Pancreas (tissue), 10 donors: Measurements from ENCODE around the gene GPC6. TPM values are rescaled to one million over a fixed set of nuclear protein-coding genes. Genes with fewer than 3 reads are reported as not detected.

Source experiments
- ATAC-seq, 4 donors: fragments of 200-7000 bp; cut with Tn5 transposase; one replicate each; pipeline versions ENCODE4 v1.8.0 to v1.9.1; 2020; ENCODE audit warnings: mild to moderate bottlenecking in 4 of 4, moderate library complexity in 4 of 4
- DNase-seq, 6 donors: peaks; one replicate each; pipeline ENCODE4 v3.0.0-alpha.2; 2020
- FAIRE-seq: peaks from 2 replicates; lab custom pipeline; 2012; peaks lifted over from hg19 to GRCh38; lab: Jason Lieb, UNC
- H3K27ac ChIP-seq, 4 donors: fragments of 200-600 bp; sonication (generic); 1 replicate in 3 of 4; 2 replicates in 1 of 4; pipeline versions ENCODE4 v1.5.0 to v1.8.0; 2020
- H3K27me3 ChIP-seq, 4 donors: fragments of 200-600 bp; one replicate each; pipeline ENCODE4 v1.8.0; 2021
- H3K36me3 ChIP-seq, 3 donors: fragments of 200-600 bp; sonication (generic) in 1 of 3; one replicate each; pipeline versions ENCODE4 v1.5.0 to v1.8.0; 2020 to 2021
- H3K4me1 ChIP-seq, 3 donors: fragments of 200-600 bp; one replicate each; pipeline ENCODE4 v1.8.0; 2021
- H3K4me3 ChIP-seq, 4 donors: fragments of 200-600 bp; sonication (generic) in 2 of 4; one replicate each; pipeline versions ENCODE4 v1.5.0 to v1.8.0; 2020 to 2021
- H3K9me3 ChIP-seq, 4 donors: fragments of 200-600 bp; one replicate each; pipeline ENCODE4 v1.8.0; 2021
- WGBS, 2 donors: extraction: QIAGEN DNeasy Blood & Tissue Kit; methylation state at CpG; one replicate each; pipeline ENCODE4 v1.1.7; 2013; 5-methylcytosine and 5-hydroxymethylcytosine counted together
- intact Hi-C, 3 donors: fragments of 100-400 bp; cut with DNase I; formaldehyde crosslinking; loops; one replicate each; pipeline versions ENCODE4 v1.11.1 to v1.14.2; 2022
- polyA plus RNA-seq, 2 donors: library from polyadenylated mRNA; stranded (reverse); fragments of 200-250 nt; gene quantifications; one replicate each; pipeline ENCODE4 v1.2.3, GENCODE V29; 2013
- total RNA-seq, 6 donors: library from RNA; stranded (reverse); fragmentation: NEBNext Ultra II Directional in 4 of 6; extraction: Animal tissue kit (Norgen Biotek cat#: 25700) in 4 of 6; gene quantifications; one replicate each; pipeline versions ENCODE4 v1.2.1 to v1.2.4, GENCODE V29; 2021 to 2023
- TF ChIP-seq, protein P1 (sequence below), 4 donors: fragments of 200-600 bp; sonication (generic) in 3 of 4; IDR thresholded peaks; one replicate each; pipeline versions ENCODE4 v1.5.0 to v1.8.0; 2021; ENCODE audit warnings: antibody characterized with exemption in 4 of 4
- donor health status: healthy with polysubstance abuse.
- donor health status: DM: no; HTN: no; CAD: no; lungs with moderate emphysema.
- donor health status: DM: no; HTN: no; CAD: no.
- donor health status: control.
- donor health status: control.
- donor health status: Bipolar disorder and iron deficiency.
- donor health status: DM: yes; HTN: yes; CAD: no.
- donor health status: DM: no; HTN: no; CAD: no.
- donor health status: DM: no; HTN: no; CAD: no.
- donor health status: DM: yes; HTN: yes; CAD: no.

The GPC6 gene
- total and polyA plus RNA-seq, 8 donors: 0.23 to 3.3 (median 1.2) TPM

DNA sequence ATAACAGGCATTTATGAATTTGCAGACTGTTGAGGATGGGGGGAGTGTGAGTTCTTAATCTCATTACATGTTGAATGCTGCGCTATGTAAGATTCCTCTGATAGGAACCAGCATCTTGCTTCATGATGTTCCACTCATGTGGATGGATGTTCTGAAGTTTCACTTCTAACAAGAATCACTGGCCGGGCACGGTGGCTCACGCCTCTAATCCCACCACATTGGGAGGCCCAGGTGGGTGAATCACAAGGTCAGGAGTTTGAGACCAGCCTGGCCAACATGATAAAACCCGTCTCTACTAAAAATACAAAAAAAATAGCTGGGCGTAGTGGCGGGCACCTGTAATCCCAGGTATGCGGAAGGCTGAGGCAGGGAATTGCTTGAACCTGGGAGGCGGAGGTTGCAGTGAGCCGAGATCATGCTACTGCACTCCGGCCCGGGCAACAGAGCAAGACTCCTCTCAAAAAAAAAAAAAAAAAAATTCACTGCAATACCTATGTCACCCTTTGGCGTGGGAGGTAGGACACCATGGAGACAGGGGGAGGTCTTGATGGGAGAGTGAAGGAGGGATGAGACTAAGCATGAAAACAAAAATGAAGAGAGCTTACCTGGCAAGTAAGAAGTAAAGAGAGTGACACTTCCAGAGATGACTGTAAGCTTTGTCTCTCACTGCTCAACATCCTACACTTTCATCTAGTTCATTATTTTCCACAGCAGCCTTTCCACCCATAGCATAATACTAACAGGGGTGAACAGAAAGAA lies 1119.8 kb downstream of the GPC6 start:
- intact Hi-C loops: no loop called here
- no peak for FAIRE-seq
- H3K27ac ChIP-seq: no peak overlapping the region
- ATAC-seq: no peak
- TF ChIP-seq, protein P1, sequence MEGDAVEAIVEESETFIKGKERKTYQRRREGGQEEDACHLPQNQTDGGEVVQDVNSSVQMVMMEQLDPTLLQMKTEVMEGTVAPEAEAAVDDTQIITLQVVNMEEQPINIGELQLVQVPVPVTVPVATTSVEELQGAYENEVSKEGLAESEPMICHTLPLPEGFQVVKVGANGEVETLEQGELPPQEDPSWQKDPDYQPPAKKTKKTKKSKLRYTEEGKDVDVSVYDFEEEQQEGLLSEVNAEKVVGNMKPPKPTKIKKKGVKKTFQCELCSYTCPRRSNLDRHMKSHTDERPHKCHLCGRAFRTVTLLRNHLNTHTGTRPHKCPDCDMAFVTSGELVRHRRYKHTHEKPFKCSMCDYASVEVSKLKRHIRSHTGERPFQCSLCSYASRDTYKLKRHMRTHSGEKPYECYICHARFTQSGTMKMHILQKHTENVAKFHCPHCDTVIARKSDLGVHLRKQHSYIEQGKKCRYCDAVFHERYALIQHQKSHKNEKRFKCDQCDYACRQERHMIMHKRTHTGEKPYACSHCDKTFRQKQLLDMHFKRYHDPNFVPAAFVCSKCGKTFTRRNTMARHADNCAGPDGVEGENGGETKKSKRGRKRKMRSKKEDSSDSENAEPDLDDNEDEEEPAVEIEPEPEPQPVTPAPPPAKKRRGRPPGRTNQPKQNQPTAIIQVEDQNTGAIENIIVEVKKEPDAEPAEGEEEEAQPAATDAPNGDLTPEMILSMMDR (IDR thresholded peaks at IDR 0.05): no peak
- no peaks in the 10 kb centered on the region for H3K4me1 ChIP-seq
- no peak for DNase-seq
- WGBS, 2 donors: 91 to 96% methylated on average over 13 of the region's 13 CpGs
- H3K36me3 ChIP-seq: no peaks in the 10 kb centered on the region
- no peak overlapping the region for H3K4me3 ChIP-seq
- H3K27me3 ChIP-seq: no peaks in the 10 kb centered on the region
- H3K9me3 ChIP-seq: no peaks in the 10 kb centered on the region

DNA sequence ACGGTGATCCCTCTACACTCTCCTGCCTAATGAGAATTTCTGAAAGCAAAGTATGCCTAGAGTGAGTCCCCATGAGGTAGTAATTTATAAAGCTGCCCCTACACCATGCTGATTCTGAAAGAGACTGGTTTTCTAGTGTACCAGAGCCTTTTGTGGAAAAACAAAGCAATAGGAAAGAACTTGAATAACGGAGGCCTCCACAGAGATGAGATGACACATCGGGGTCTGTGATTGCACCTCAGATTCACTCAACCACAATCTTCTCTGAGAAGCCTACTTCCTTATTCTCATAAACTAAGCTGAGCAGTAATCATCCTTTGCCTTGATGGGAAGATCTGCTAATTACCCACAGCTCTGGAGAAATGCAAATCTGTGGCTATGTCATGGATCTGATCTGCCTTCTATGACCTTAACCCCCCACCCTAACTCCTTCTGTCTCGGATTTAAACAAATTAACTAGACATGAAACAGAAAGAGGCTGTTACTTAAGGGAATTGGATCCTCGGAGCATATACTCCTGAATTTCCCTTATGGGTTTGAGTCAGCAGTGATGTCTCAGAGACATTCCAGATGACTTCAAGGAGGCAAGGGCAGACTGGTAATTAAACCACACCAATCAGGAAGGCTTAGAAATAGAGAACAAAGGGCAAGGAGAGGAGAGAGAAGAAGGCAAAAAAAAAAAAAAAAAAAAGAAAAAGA lies 1124.8 kb downstream of the GPC6 start:
- Histone ChIP-seq H3K27me3 (no peaks in the 10 kb centered on the region), H3K9me3 (no peaks in the 10 kb centered on the region), H3K27ac (no peak overlapping the region), H3K36me3 (no peaks in the 10 kb centered on the region), H3K4me1 (no peaks in the 10 kb centered on the region), H3K4me3 (no peak overlapping the region)
- TF ChIP-seq, protein P1 (IDR thresholded peaks at IDR 0.05): no peak
- intact Hi-C loops: no loop called here
- DNase-seq: no peak
- no peak for ATAC-seq
- 75 to 82% methylated on average over 5 of the region's 5 CpGs for WGBS, 2 donors
- no peak for FAIRE-seq

DNA sequence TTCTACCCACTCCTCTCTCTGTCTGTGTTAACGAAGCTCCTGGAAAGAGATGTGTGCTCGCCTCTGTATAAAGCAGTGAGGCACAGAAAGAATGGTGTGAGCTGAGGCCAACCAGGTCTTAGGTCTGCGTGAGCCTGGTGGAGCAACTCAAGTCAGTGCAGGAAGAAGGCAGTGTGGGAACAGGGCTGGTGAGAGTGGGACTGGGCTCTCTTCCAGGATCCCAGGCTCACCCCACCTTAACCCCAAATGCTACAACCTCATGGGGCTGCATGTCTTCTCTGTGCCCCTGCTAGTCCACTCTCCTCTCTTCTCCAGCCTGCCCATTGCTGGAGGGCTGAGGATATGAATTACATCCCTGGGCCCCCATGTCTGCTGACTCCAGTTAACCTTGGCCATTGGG lies 1125.5 kb downstream of the GPC6 start:
- Histone ChIP-seq H3K4me3 (no peak overlapping the region), H3K27me3 (no peaks in the 10 kb centered on the region), H3K9me3 (no peaks in the 10 kb centered on the region), H3K4me1 (no peaks in the 10 kb centered on the region), H3K27ac (no peak overlapping the region), H3K36me3 (no peaks in the 10 kb centered on the region)
- intact Hi-C loops: no loop called here
- no peak for DNase-seq
- WGBS, 2 donors: 83 to 88% methylated on average over 3 of the region's 3 CpGs
- no peak for ATAC-seq
- no peak for FAIRE-seq
- TF ChIP-seq, protein P1 (IDR thresholded peaks at IDR 0.05): no peak

DNA sequence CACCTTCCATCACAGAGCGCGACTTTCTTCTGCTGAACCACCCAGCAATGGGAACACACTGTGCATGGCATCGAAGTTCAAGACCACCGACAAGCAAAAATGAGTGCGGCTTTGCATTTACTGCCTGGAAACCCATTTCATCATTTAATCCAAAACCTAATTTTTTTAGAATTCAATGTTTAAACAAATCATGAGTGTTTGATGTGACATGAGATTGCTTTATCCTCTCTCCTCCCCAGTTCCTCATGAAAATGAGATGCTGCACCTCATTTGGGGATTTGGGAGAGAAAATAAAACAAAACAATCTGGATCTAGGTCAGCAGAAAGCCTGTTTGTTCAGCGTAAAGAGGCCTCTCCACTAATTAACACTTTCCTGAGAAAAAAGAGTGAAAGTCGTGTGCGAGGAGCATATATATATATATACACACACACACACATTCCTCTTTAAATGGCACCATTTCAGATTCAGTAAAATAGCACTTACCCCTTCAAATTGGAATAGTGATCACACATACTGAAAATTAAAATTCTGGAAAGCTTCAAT lies 1126.6 kb downstream of the GPC6 start:
- no peak for DNase-seq
- no peak for FAIRE-seq
- Histone ChIP-seq H3K27ac (no peak overlapping the region), H3K9me3 (no peaks in the 10 kb centered on the region), H3K36me3 (no peaks in the 10 kb centered on the region), H3K4me3 (no peak overlapping the region), H3K27me3 (no peaks in the 10 kb centered on the region), H3K4me1 (no peaks in the 10 kb centered on the region)
- intact Hi-C loops: no loop called here
- 89 to 91% methylated on average over 8 of the region's 8 CpGs for WGBS, 2 donors
- ATAC-seq: no peak
- TF ChIP-seq, protein P1 (IDR thresholded peaks at IDR 0.05): no peak
